Stimulated activated naive B cell treated with anti-CD40 and anti-IgM and Interleukin-4, amounts not matched to agents 10 μg/mL and 1 μg/mL and 100 μg/mL, for 72 hours (primary cell): ENCODE data around the gene KIF18B.

Experiments
- ATAC-seq, 2 donors: fragments of 150-1000 bp; cut with Tn5 transposase; replicated peaks; 2 replicates each; pipeline ENCODE4 v1.10.0; 2021; ENCODE audit warnings: moderate library complexity in 1 of 2
- DNase-seq: peaks from one replicate; pipeline ENCODE4 v3.0.0; 2021
- H3K27ac Mint-ChIP-seq: one replicate; pipeline ENCODE4 v1.8.0; 2022; ENCODE audit warnings: mild to moderate bottlenecking, mixed read lengths
- H3K27me3 Mint-ChIP-seq, 2 donors: one replicate each; pipeline ENCODE4 v1.8.0; 2022; ENCODE audit warnings: mixed read lengths in 2 of 2
- H3K36me3 Mint-ChIP-seq, 2 donors: one replicate each; pipeline ENCODE4 v1.8.0; 2022; ENCODE audit warnings: mixed read lengths in 2 of 2, mild to moderate bottlenecking in 1 of 2
- H3K4me1 Mint-ChIP-seq, 2 donors: one replicate each; pipeline ENCODE4 v1.8.0; 2022; ENCODE audit warnings: mixed read lengths in 2 of 2, mild to moderate bottlenecking in 1 of 2
- H3K4me3 Mint-ChIP-seq, 2 donors: one replicate each; pipeline ENCODE4 v1.8.0; 2022; ENCODE audit warnings: mild to moderate bottlenecking in 2 of 2, mixed read lengths in 2 of 2, moderate library complexity in 1 of 2
- H3K9me3 Mint-ChIP-seq, 2 donors: one replicate each; pipeline ENCODE4 v1.8.0; 2022; ENCODE audit warnings: mixed read lengths in 2 of 2, mild to moderate bottlenecking in 1 of 2

The KIF18B gene

DNA sequence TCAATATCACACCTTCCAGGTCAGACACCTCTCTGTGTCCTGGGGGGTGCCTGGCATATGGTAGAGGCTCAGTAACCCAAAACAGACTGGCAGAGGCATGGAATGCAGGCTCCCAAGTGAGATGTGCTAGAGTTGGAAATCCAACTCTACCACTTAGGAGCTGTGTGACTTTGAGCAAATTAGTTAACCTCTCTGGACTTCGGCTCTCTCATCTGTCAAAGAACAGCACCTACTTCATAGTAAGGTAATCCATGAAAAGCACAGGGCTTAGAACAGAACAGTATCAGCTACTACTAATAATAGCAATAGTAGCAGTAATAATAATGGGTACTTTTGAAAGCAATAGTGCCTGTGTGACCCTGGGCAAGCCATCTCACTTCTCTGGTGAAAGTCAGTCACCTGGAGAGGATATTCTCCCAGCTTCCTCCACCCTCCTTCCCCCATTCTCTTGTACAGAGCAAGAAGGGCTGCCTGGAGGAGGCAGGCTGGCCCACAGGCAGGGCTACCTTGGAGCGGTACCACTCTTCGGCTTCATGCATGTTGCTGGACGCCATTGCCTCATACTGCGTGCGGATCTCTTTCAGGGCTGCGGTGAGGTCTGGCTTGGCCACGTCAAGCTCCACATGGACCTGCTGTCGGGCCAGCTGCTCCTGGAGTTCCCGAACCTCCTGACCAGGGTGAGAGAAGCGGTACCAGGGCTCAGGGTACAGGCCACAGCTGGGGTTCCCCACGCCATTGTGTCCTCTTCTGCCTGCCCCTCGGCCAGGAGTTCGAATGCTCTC lies 34.6 kb downstream of the KIF18B start:
- ATAC-seq (no peak), DNase-seq (no peak)
- Mint-ChIP-seq H3K4me3 (no peak overlapping the region), H3K36me3 (no peaks in the 10 kb centered on the region), H3K4me1 (peaks cover 11 to 14% of the 10 kb centered on the region in 2 donors), H3K27me3 (peaks cover 39 to 64% of the 10 kb centered on the region in 2 donors), H3K27ac (no peak overlapping the region), H3K9me3 (no peaks in the 10 kb centered on the region)

GRCh38 chr17:44911133-44912001 lies 36.2 kb downstream of the KIF18B start:
- no peaks in the 10 kb centered on the region for H3K36me3 Mint-ChIP-seq
- DNase-seq (peak; percentile 38), ATAC-seq (peak; percentile 84 to 85)
- H3K4me1 Mint-ChIP-seq, result peaks cover 11 to 14% of the 10 kb centered on the region in 2 donors
- H3K9me3 Mint-ChIP-seq, result no peaks in the 10 kb centered on the region
- peaks cover 41 to 60% of the 10 kb centered on the region in 2 donors for H3K27me3 Mint-ChIP-seq
- H3K4me3 Mint-ChIP-seq, result peak overlapping the region; percentile 32 to 70
- H3K27ac Mint-ChIP-seq, result no peak overlapping the region

- ATAC-seq (no peak), DNase-seq (no peak)
- peaks cover 11 to 14% of the 10 kb centered on the region in 2 donors for H3K4me1 Mint-ChIP-seq
- H3K27me3 Mint-ChIP-seq, result peaks cover 39 to 60% of the 10 kb centered on the region in 2 donors
- H3K27ac Mint-ChIP-seq, result no peak overlapping the region
- H3K4me3 Mint-ChIP-seq, result peak overlapping the region in 1 of 2 donors; percentile 70
- no peaks in the 10 kb centered on the region for H3K36me3 Mint-ChIP-seq
- H3K9me3 Mint-ChIP-seq, result no peaks in the 10 kb centered on the region
Observed at GRCh38 chr17:44910231-44911106, 37.1 kb downstream of the KIF18B start.

DNA sequence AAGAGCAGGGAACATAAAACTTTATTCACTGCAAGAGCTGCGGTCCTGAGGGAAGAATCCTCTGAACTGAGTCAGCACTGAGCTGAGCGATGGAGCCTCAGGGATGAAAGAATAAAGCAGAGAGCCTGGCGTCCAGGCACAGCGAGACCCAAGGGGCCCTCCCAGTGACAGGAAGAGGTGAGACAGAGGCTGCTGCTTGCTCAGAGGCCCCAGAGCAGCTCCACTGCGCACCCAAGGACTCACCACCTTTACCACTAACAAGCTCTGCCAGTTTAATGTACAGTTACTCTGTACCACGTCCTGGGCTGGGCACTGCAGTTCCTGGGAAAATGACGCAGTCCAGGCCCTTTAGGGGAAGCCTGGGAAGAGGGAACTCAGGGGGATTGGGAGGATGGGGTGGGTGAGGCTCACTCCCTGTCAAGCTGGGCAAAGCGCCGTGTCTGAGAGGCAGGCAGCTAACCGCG lies 37.9 kb downstream of the KIF18B start:
- DNase-seq (no peak), ATAC-seq (no peak)
- no peaks in the 10 kb centered on the region for H3K9me3 Mint-ChIP-seq
- H3K4me3 Mint-ChIP-seq, result no peak overlapping the region
- peaks cover 11 to 14% of the 10 kb centered on the region in 2 donors for H3K4me1 Mint-ChIP-seq
- peaks cover 39 to 58% of the 10 kb centered on the region in 2 donors for H3K27me3 Mint-ChIP-seq
- H3K36me3 Mint-ChIP-seq, result no peaks in the 10 kb centered on the region
- no peak overlapping the region for H3K27ac Mint-ChIP-seq

- Mint-ChIP-seq H3K27me3 (peaks cover 39 to 54% of the 10 kb centered on the region in 2 donors), H3K9me3 (no peaks in the 10 kb centered on the region), H3K36me3 (no peaks in the 10 kb centered on the region), H3K27ac (no peak overlapping the region), H3K4me3 (no peak overlapping the region), H3K4me1 (peaks cover 10 to 14% of the 10 kb centered on the region in 2 donors)
- DNase-seq (no peak), ATAC-seq (no peak)
Observed at GRCh38 chr17:44908761-44909326, 38.7 kb downstream of the KIF18B start.

GRCh38 chr17:44907729-44908470 lies 39.7 kb downstream of the KIF18B start:
- no peak for ATAC-seq
- Mint-ChIP-seq H3K4me1 (peaks cover 7 to 14% of the 10 kb centered on the region in 2 donors), H3K9me3 (no peaks in the 10 kb centered on the region), H3K27ac (no peak overlapping the region), H3K4me3 (no peak overlapping the region), H3K27me3 (peaks cover 33 to 50% of the 10 kb centered on the region in 2 donors), H3K36me3 (no peaks in the 10 kb centered on the region)
- DNase-seq, result no peak

DNA sequence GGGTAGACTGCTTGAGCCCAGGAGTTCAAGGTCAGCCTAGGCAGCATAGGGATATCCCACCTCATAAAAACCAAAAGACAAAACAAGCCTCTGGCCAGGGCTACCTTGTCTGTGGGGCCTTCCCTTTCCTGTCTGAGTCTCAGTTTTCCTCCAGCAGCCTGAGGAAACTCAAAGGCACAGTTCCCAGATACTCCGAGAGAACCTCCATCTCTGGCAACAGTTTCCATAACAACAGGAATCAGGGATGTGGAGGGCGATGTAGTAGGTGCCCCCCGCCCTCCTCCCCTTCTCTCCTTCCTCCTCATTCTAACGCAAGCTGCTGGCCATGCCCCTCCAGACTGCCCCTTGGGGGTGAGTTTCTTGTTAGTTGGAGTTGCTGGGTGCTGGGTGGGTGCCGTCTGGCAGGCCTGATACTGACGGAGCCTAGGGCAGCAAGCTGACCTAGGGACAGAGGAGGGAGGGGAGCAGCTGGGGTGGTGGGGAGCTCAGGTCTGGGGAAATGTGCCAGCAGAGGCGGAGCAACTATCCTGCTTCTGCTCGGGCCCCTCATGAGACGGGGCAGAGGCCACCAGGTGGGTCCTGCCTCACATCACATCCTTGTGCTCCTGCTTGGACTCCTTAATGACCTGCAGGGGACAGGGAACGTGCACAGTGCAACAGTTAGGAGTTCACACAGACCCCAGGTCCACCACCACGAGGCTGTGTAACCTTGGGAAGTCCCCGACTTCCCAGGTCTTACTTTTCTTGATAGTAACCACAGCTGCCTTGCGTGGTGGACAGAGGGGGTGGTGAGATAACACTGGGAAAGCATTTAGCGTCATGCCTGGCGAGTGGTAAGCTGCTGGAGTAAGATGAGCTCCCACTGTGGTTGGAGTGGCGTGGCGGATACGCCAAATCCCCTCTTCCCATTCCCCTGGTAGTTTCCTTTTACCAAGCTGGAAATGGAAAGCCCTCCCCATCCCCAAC lies 40.5 kb downstream of the KIF18B start:
- no peaks in the 10 kb centered on the region for H3K9me3 Mint-ChIP-seq
- peaks cover 0 to 5% of the 10 kb centered on the region in 2 donors for H3K36me3 Mint-ChIP-seq
- no peak overlapping the region for H3K27ac Mint-ChIP-seq
- ATAC-seq, result no peak
- H3K4me3 Mint-ChIP-seq, result no peak overlapping the region
- DNase-seq, result no peak
- peaks cover 7 to 14% of the 10 kb centered on the region in 2 donors for H3K4me1 Mint-ChIP-seq
- peaks cover 27 to 48% of the 10 kb centered on the region in 2 donors for H3K27me3 Mint-ChIP-seq

DNA sequence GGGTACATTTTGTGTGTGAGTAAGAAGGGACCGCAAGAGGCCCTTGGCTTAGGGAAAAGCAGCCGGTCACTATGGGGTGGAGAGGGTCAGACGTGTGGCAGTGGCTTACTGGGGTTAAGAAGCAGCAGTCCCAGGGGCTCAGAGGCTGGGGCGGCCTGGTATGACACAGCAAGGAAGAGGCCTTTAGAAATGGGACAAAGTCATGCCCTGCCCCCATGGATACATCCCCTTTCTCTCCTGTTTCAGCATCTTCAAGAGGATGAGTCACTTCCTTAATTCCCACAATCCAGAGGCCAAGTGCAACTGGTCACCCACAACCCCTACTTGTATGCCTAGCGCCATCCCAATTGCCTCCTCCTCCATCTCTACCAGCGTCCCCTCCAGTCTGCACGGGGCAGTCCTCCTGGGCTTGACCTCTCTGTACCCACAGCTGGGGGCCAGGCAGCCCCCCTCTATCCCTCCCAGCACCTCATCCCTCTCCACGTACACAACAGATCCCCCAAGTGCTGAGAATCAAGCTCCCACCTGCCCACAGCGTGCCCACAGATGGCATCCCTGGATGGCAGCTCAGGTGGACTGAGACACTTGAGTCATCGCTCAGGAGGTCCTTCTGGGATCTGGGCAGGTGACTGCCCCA lies 41.4 kb downstream of the KIF18B start:
- Mint-ChIP-seq H3K4me3 (no peak overlapping the region), H3K9me3 (no peaks in the 10 kb centered on the region), H3K27me3 (peaks cover 21 to 49% of the 10 kb centered on the region in 2 donors), H3K27ac (no peak overlapping the region), H3K36me3 (peaks cover 0 to 11% of the 10 kb centered on the region in 2 donors), H3K4me1 (peaks cover 4 to 7% of the 10 kb centered on the region in 2 donors)
- no peak for DNase-seq
- no peak for ATAC-seq

GRCh38 chr17:44905006-44906000 lies 42.3 kb downstream of the KIF18B start:
- ATAC-seq (no peak), DNase-seq (no peak)
- no peak overlapping the region for H3K27ac Mint-ChIP-seq
- H3K27me3 Mint-ChIP-seq, result peaks cover 13 to 42% of the 10 kb centered on the region in 2 donors
- no peaks in the 10 kb centered on the region for H3K9me3 Mint-ChIP-seq
- H3K4me1 Mint-ChIP-seq, result peaks cover 2% of the 10 kb centered on the region in 2 donors
- no peak overlapping the region for H3K4me3 Mint-ChIP-seq
- H3K36me3 Mint-ChIP-seq, result peaks cover 0 to 11% of the 10 kb centered on the region in 2 donors

DNA sequence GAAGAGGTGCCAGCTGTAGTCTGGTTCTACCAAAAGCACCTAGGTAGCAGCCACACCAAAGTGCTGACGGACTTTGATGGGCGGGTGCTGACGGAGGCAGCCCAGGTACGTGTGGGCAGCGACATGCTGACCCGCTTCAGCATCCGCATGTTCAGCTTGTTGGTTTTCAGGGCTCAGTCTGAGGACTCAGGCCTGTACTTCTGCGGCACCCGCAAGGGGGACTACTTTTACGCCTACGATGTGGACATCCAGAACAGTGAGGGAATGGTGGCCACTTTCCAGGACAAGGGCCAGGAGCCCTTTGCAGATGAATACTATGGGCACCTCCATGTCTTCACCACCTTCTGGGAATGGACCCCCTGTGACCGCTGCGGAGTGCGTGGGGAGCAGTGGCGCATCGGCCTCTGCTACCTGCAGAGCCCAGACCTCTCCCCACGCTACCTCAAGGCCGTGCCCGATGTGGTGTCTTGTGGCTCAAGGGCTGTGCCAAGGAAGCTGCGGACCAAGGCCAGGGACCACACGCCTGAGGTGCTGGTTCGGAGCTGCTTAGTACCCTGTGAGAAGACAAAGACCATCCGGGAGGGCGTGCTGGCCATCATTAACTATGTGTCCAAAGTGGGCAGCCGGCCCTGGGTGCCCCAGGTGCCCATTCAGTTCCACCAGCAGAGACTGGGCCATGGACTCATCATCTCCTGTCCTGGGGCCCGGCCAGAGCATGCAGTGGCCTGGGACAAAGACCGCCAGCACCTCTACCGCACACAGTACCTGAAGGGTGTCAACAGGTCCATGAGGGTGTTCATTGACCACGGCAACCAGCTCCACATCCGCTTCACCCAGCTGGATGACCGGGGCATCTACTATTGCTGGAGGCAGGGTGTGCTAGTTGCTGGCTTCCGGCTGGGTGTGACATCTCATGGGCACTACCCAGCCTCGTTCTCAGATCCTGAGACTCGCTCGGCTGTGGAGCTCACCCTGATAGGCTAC lies 43.3 kb downstream of the KIF18B start:
- no peak for DNase-seq
- Mint-ChIP-seq H3K4me1 (peaks cover 6 to 12% of the 10 kb centered on the region in 2 donors), H3K9me3 (no peaks in the 10 kb centered on the region), H3K27me3 (peaks cover 9 to 39% of the 10 kb centered on the region in 2 donors), H3K4me3 (no peak overlapping the region), H3K36me3 (peaks cover 0 to 11% of the 10 kb centered on the region in 2 donors), H3K27ac (no peak overlapping the region)
- ATAC-seq, result no peak
